GM06990 (cell line): Measurements from ENCODE around the gene SPAG16.

Experiments
- DNase-seq: peaks from one replicate; pipeline ENCODE4 v3.0.0-alpha.2; 2011; ENCODE audit not compliant: insufficient read length; ENCODE audit errors: extremely low read depth
- H3K27me3 ChIP-seq: replicated peaks from 2 replicates; pipeline ENCODE4 v1.6.0; 2011; ENCODE audit warnings: low read length; ENCODE audit not compliant: control insufficient read depth, insufficient read depth
- H3K36me3 ChIP-seq: 2 replicates; pipeline ENCODE4 v1.5.1; 2011; ENCODE audit warnings: low read length; ENCODE audit not compliant: control insufficient read depth, insufficient read depth
- H3K4me3 ChIP-seq: replicated peaks from 2 replicates; pipeline ENCODE4 v1.5.1; 2011; ENCODE audit warnings: low read depth, mild to moderate bottlenecking, control low read depth, low read length
- CTCF ChIP-seq: IDR thresholded peaks from 2 replicates; pipeline ENCODE4 v1.5.1; 2011; ENCODE audit warnings: low read length, control low read depth, mild to moderate bottlenecking, inconsistent platforms; ENCODE audit not compliant: insufficient read depth, poor library complexity, severe bottlenecking

The SPAG16 gene

GRCh38 chr2:214358506-214358905 lies 1074.2 kb downstream of the SPAG16 start:
- no peak for DNase-seq
- Histone ChIP-seq H3K4me3 (no peak overlapping the region), H3K36me3 (no peaks in the 10 kb centered on the region), H3K27me3 (no peaks in the 10 kb centered on the region)
- no peak for TF ChIP-seq CTCF

GRCh38 chr2:214361116-214361515 lies 1076.9 kb downstream of the SPAG16 start:
- no peak for DNase-seq
- H3K4me3 ChIP-seq: no peak overlapping the region
- no peaks in the 10 kb centered on the region for H3K36me3 ChIP-seq
- H3K27me3 ChIP-seq: no peaks in the 10 kb centered on the region
- no peak for TF ChIP-seq CTCF

DNA sequence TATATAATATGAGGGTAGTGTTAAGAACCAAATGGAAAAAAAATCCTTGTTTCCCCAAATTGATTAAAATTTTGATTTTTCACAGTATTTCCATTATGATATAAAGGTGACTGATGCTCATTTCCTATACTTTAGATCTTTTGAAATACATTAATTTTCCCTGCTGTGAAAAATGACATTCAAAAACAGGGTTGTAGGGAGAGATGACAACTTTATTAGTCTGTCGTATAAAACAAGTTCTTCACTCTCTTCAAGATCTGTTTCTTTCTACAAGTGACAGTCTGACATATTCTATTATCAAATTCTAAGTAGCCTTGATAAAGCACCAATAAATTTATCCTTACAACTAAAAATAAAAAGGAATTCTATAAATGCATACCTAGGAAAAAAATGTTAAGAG lies 1081.3 kb downstream of the SPAG16 start:
- Histone ChIP-seq H3K27me3 (no peaks in the 10 kb centered on the region), H3K36me3 (no peaks in the 10 kb centered on the region), H3K4me3 (no peak overlapping the region)
- DNase-seq: no peak
- TF ChIP-seq CTCF: no peak

GRCh38 chr2:214367171-214367570 lies 1082.9 kb downstream of the SPAG16 start:
- no peak overlapping the region for H3K4me3 ChIP-seq
- DNase-seq: no peak
- H3K27me3 ChIP-seq: no peaks in the 10 kb centered on the region
- TF ChIP-seq CTCF: no peak
- H3K36me3 ChIP-seq: no peaks in the 10 kb centered on the region

GRCh38 chr2:214376618-214377285 lies 1092.5 kb downstream of the SPAG16 start:
- Histone ChIP-seq H3K27me3 (no peaks in the 10 kb centered on the region), H3K4me3 (no peak overlapping the region), H3K36me3 (no peaks in the 10 kb centered on the region)
- DNase-seq: no peak
- TF ChIP-seq CTCF: no peak

DNA sequence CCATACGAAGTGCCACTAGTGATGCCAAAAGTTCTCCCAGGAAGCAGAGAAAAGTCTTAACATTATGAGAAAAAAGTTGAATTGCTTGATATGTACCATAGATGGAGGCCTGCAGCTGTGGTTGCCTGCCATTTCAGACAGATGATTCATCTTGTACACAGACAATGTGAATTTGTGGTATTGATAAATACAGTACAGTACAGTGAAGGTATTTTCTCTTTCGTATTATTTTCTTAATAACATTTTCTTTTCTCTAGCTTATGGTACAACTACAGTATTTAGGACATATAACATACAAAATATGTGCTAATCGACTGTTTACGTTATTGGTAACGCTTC lies 1093.0 kb downstream of the SPAG16 start:
- no peak for TF ChIP-seq CTCF
- H3K4me3 ChIP-seq: no peak overlapping the region
- DNase-seq: no peak
- H3K27me3 ChIP-seq: no peaks in the 10 kb centered on the region
- no peaks in the 10 kb centered on the region for H3K36me3 ChIP-seq
